HepG2 (cell line): ENCODE results near the gene MIR17HG. TPM values are rescaled to one million over a fixed set of nuclear protein-coding genes. Genes with fewer than 3 reads are reported as not detected.
A peak's percentile ranks its signal among the peaks of the same experiment; 100 is the strongest.

Experiments
- DMTF1 ChIP-seq: sonication (generic); formaldehyde crosslinking; IDR thresholded peaks from 2 replicates; pipeline ENCODE4 v1.4.0; 2020; ENCODE audit warnings: mild to moderate bottlenecking, missing genetic modification reagents
- ELK4 ChIP-seq: sonication (generic); formaldehyde crosslinking; IDR thresholded peaks from 2 replicates; pipeline ENCODE4 v1.9.0; 2021; ENCODE audit warnings: missing genetic modification reagents, borderline replicate concordance
- HMGXB4 ChIP-seq, 2 experiments: sonication (generic) in 1 of 2; formaldehyde crosslinking in 1 of 2; IDR thresholded peaks; 2 replicates each; pipeline versions ENCODE4 v1.4.0 to v1.6.1; 2018 to 2020; ENCODE audit warnings: missing genetic modification reagents in 2 of 2, borderline replicate concordance in 1 of 2, low read depth in 1 of 2, mild to moderate bottlenecking in 1 of 2, missing biosample characterization in 1 of 2
- JUND ChIP-seq: sonication (generic); formaldehyde crosslinking; IDR thresholded peaks from 2 replicates; pipeline ENCODE4 v1.8.0; 2022; ENCODE audit warnings: mild to moderate bottlenecking, missing genetic modification reagents
- KLF12 ChIP-seq: sonication (generic); formaldehyde crosslinking; IDR thresholded peaks from 2 replicates; pipeline ENCODE4 v1.4.0; 2020; ENCODE audit warnings: missing genetic modification reagents, borderline replicate concordance
- NR0B2 ChIP-seq: sonication (generic); formaldehyde crosslinking; IDR thresholded peaks from 2 replicates; pipeline ENCODE4 v1.4.0; 2020; ENCODE audit warnings: mild to moderate bottlenecking, missing genetic modification reagents
- SMAD1 ChIP-seq: sonication (generic); formaldehyde crosslinking; IDR thresholded peaks from 2 replicates; pipeline ENCODE4 v1.4.0; 2020; ENCODE audit warnings: missing genetic modification reagents, low read depth, mild to moderate bottlenecking, borderline replicate concordance
- TFE3 ChIP-seq: IDR thresholded peaks from 2 replicates; pipeline ENCODE4 v1.6.1; 2016
- UBTF ChIP-seq: sonication (generic); formaldehyde crosslinking; IDR thresholded peaks from 2 replicates; pipeline ENCODE4 v1.4.0; 2020; ENCODE audit warnings: mild to moderate bottlenecking, missing genetic modification reagents
- ZNF235 ChIP-seq: sonication (generic); formaldehyde crosslinking; IDR thresholded peaks from 2 replicates; pipeline ENCODE4 v1.8.1; 2023; ENCODE audit warnings: mild to moderate bottlenecking, missing genetic modification reagents, borderline replicate concordance
- ZNF260 ChIP-seq: sonication (generic); formaldehyde crosslinking; IDR thresholded peaks from 2 replicates; pipeline ENCODE4 v1.4.0; 2020; ENCODE audit warnings: missing genetic modification reagents, low read depth, mild to moderate bottlenecking, borderline replicate concordance
- ZNF263 ChIP-seq: sonication (generic); formaldehyde crosslinking; IDR thresholded peaks from 2 replicates; pipeline ENCODE4 v1.4.0; 2020; ENCODE audit warnings: missing genetic modification reagents
- ZNF567 ChIP-seq: sonication (generic); formaldehyde crosslinking; IDR thresholded peaks from 2 replicates; pipeline ENCODE4 v1.8.1; 2023; ENCODE audit warnings: mild to moderate bottlenecking, missing genetic modification reagents, borderline replicate concordance
- ZNF75D ChIP-seq: sonication (generic); formaldehyde crosslinking; IDR thresholded peaks from 2 replicates; pipeline ENCODE4 v1.8.1; 2023; ENCODE audit warnings: missing genetic modification reagents, mild to moderate bottlenecking, borderline replicate concordance
- ZNF768 ChIP-seq: sonication (generic); formaldehyde crosslinking; IDR thresholded peaks from 2 replicates; pipeline ENCODE4 v1.4.0; 2020; ENCODE audit warnings: missing genetic modification reagents
- ZNF788 ChIP-seq: sonication (generic); formaldehyde crosslinking; IDR thresholded peaks from 2 replicates; pipeline ENCODE4 v1.5.0; 2020; ENCODE audit warnings: mild to moderate bottlenecking, missing genetic modification reagents, borderline replicate concordance
- polyA plus RNA-seq, 8 experiments: library from polyadenylated mRNA; depleted of rRNA in 3 of 8; stranded (reverse) in 7 of 8; unstranded in 1 of 8; fragments of >200 nt; fragmentation: Illumina TruSeq in 4 of 8; extraction: Trizol in 4 of 8; gene quantifications; 2 replicates each; pipeline versions ENCODE4 v1.2.1 to v1.2.3, GENCODE V29; 2011 to 2016; ENCODE audit warnings: low read depth in 4 of 8, missing spikeins in 1 of 8, mixed read lengths in 1 of 8; ENCODE audit not compliant: insufficient read depth in 1 of 8
- total RNA-seq, 5 experiments: library from RNA; depleted of rRNA; stranded (reverse); fragments of >200 nt; fragmentation: Illumina TruSeq; extraction: Trizol; gene quantifications; 2 replicates each; pipeline ENCODE4 v1.2.3, GENCODE V29; 2016; ENCODE audit warnings: low read depth in 1 of 5

The MIR17HG gene
- total and polyA plus RNA-seq, 2 of the 13 experiments (the other 11 are each of a cell fraction or from before 2014, with no cell fraction given) = 2.5 to 12.3 TPM

GRCh38 chr13:91347202-91347995 is at the start of gene MIR17HG (continued):
- TF ChIP-seq HMGXB4 (CRISPR knock-in tag; IDR thresholded peaks at IDR 0.05; ENCODE audit: borderline replicate concordance in 1 of 2, low read depth in 1 of 2) = peak in 1 of 2 experiments; percentile 19; a peak in 1 of 4 replicates
- peak; percentile 61; the same call in 1 of the 2 replicates for TF ChIP-seq ZNF788 (CRISPR knock-in tag)
- peak; percentile 77; the same call in 1 of the 2 replicates for TF ChIP-seq KLF12 (CRISPR knock-in tag)
- TF ChIP-seq JUND (CRISPR knock-in tag) = 0 out of 2 replicates have a peak, but pooled peaks have one; percentile 33
- TF ChIP-seq SMAD1 (CRISPR knock-in tag) = 0 out of 2 replicates have a peak, but pooled peaks have one; percentile 50
- TF ChIP-seq UBTF (CRISPR knock-in tag) = peak; percentile 57; the same call in 1 of the 2 replicates
- TF ChIP-seq NR0B2 (CRISPR knock-in tag) = no peak; the same call in 1 of the 2 replicates
- peak; percentile 55; the same call in 1 of the 2 replicates for TF ChIP-seq ZNF75D
- no peak for TF ChIP-seq ZNF260 (CRISPR knock-in tag)
- TF ChIP-seq ZNF235 (CRISPR knock-in tag) = peak; percentile 7; the same call in 1 of the 2 replicates
- peak; percentile 25; the same call in 1 of the 2 replicates for TF ChIP-seq ZNF768 (CRISPR knock-in tag)
- 0 out of 2 replicates have a peak, but pooled peaks have one; percentile 53 for TF ChIP-seq TFE3
- no peak for TF ChIP-seq ELK4 (CRISPR knock-in tag)
- 0 out of 2 replicates have a peak, but pooled peaks have one; percentile 32 for TF ChIP-seq ZNF567
- TF ChIP-seq ZNF263 (CRISPR knock-in tag) = 0 out of 2 replicates have a peak, but pooled peaks have one; percentile 43
- TF ChIP-seq DMTF1 (CRISPR knock-in tag) = no peak
